A172 (cell line): ENCODE results near the gene HECTD1. TPM values are rescaled to one million over a fixed set of nuclear protein-coding genes. Genes with fewer than 3 reads are reported as not detected.
"Not testable (repeated sequence)": the region's sequence is repeated elsewhere in the genome, so short reads cannot be mapped to it uniquely, and the experiment has no call there.

Experiments used
- DNase-seq: peaks from one replicate; pipeline ENCODE4 v3.0.0-alpha.2; 2015; ENCODE audit warnings: low spot score
- total RNA-seq: library from RNA; depleted of rRNA; stranded (reverse); fragments of >200 nt; shearing (Covaris generic); gene quantifications from 2 replicates; pipeline ENCODE4 v1.2.3, GENCODE V29; 2014; rRNA removed

Gene HECTD1
- total RNA-seq, 1 experiment from 2014 or later: 99.6 TPM

- DNase-seq: not testable (repeated sequence)
These were observed 154.5 kb downstream of the HECTD1 start for GRCh38 chr14:31052905-31053586.

- no peak for DNase-seq
These were observed 156.1 kb downstream of the HECTD1 start for GRCh38 chr14:31051511-31051910.

- no peak for DNase-seq
These were observed 156.6 kb downstream of the HECTD1 start for GRCh38 chr14:31051023-31051422.

Other genes with a start within 250 kb of the HECTD1 start
- 9.1 TPM in 2 replicates for gene AP4S1, start 182.1 kb downstream of the HECTD1 start, total RNA-seq
- 18.7 and 34.0 TPM in 2 replicates for gene STRN3, start 181.4 kb downstream of the HECTD1 start, total RNA-seq
- 21.6 and 31.6 TPM in 2 replicates for gene HEATR5A, start 212.8 kb upstream of the HECTD1 start, total RNA-seq
- gene DTD2, start 249.7 kb upstream of the HECTD1 start, total RNA-seq: 23.7 and 29.9 TPM in 2 replicates